ENCODE data around the gene EMILIN1.
"Not testable (repeated sequence)": the region's sequence is repeated elsewhere in the genome, so short reads cannot be mapped to it uniquely, and the experiment has no call there.

Gene EMILIN1

GRCh38 chr2:27119330-27119670 lies 40.9 kb downstream of the EMILIN1 start:
- not testable (repeated sequence) for H3K4me1 ChIP-seq (ENCODE audit: control insufficient read depth in 1 of 2, insufficient read depth in 2 of 2, low read length in 2 of 2); H3K27ac ChIP-seq (ENCODE audit: low read length); H3K36me3 ChIP-seq (ENCODE audit: control insufficient read depth in 1 of 2, insufficient read depth in 2 of 2, low read length in 2 of 2); H3K9me3 ChIP-seq (ENCODE audit: control insufficient read depth in 1 of 2, low read length in 2 of 2)
- H3K27me3 ChIP-seq (ENCODE audit: low read depth, low read length), result peaks cover 18% of the 10 kb centered on the region
- peak overlapping the region in 1 of 2 donors; percentile 52 for H3K4me3 ChIP-seq (ENCODE audit: low read depth in 1 of 2, low read length in 2 of 2)

GRCh38 chr2:27121906-27122305 lies 43.5 kb downstream of the EMILIN1 start:
- Histone ChIP-seq H3K27me3 (ENCODE audit: low read depth, low read length) (peaks cover 18% of the 10 kb centered on the region), H3K4me1 (ENCODE audit: control insufficient read depth in 1 of 2, insufficient read depth in 2 of 2, low read length in 2 of 2) (peaks cover 5 to 9% of the 10 kb centered on the region in 2 donors), H3K36me3 (ENCODE audit: control insufficient read depth in 1 of 2, insufficient read depth in 2 of 2, low read length in 2 of 2) (no peaks in the 10 kb centered on the region), H3K4me3 (ENCODE audit: low read depth in 1 of 2, low read length in 2 of 2) (no peak overlapping the region), H3K27ac (ENCODE audit: low read length) (no peak overlapping the region), H3K9me3 (ENCODE audit: control insufficient read depth in 1 of 2, low read length in 2 of 2) (no peaks in the 10 kb centered on the region)

GRCh38 chr2:27122791-27123190 lies 44.4 kb downstream of the EMILIN1 start:
- no peaks in the 10 kb centered on the region for H3K9me3 ChIP-seq (ENCODE audit: control insufficient read depth in 1 of 2, low read length in 2 of 2)
- peaks cover 5 to 9% of the 10 kb centered on the region in 2 donors for H3K4me1 ChIP-seq (ENCODE audit: control insufficient read depth in 1 of 2, insufficient read depth in 2 of 2, low read length in 2 of 2)
- H3K27me3 ChIP-seq (ENCODE audit: low read depth, low read length), result peaks cover 10% of the 10 kb centered on the region
- no peak overlapping the region for H3K27ac ChIP-seq (ENCODE audit: low read length)
- H3K36me3 ChIP-seq (ENCODE audit: control insufficient read depth in 1 of 2, insufficient read depth in 2 of 2, low read length in 2 of 2), result no peaks in the 10 kb centered on the region
- peak overlapping the region; percentile 75 to 89 for H3K4me3 ChIP-seq (ENCODE audit: low read depth in 1 of 2, low read length in 2 of 2)

- Histone ChIP-seq H3K4me1 (ENCODE audit: control insufficient read depth in 1 of 2, insufficient read depth in 2 of 2, low read length in 2 of 2) (peaks cover 4 to 5% of the 10 kb centered on the region in 2 donors), H3K4me3 (ENCODE audit: low read depth in 1 of 2, low read length in 2 of 2) (peak within 1 kb of the TSS; percentile 75 to 89)
Observed at GRCh38 chr2:27123302-27124150, 45.1 kb downstream of the EMILIN1 start, which contains the start of gene ABHD1. TSS of gene ABHD1 (plus strand) at chr2:27123815. CDS start at chr2:27123949, 134 bp downstream.

GRCh38 chr2:27125104-27125503 lies 46.7 kb downstream of the EMILIN1 start:
- Histone ChIP-seq H3K27me3 (ENCODE audit: low read depth, low read length) (no peaks in the 10 kb centered on the region), H3K4me3 (ENCODE audit: low read depth in 1 of 2, low read length in 2 of 2) (no peak overlapping the region), H3K9me3 (ENCODE audit: control insufficient read depth in 1 of 2, low read length in 2 of 2) (no peaks in the 10 kb centered on the region), H3K27ac (ENCODE audit: low read length) (no peak overlapping the region), H3K36me3 (ENCODE audit: control insufficient read depth in 1 of 2, insufficient read depth in 2 of 2, low read length in 2 of 2) (peaks cover 4 to 9% of the 10 kb centered on the region in 2 donors), H3K4me1 (ENCODE audit: control insufficient read depth in 1 of 2, insufficient read depth in 2 of 2, low read length in 2 of 2) (peaks cover 3 to 5% of the 10 kb centered on the region in 2 donors)

More at GRCh38 chr2:27123302-27124150, 45.1 kb downstream of the EMILIN1 start, which contains the start of gene ABHD1:
- Histone ChIP-seq H3K27me3 (ENCODE audit: low read depth, low read length) (peaks cover 4% of the 10 kb centered on the region), H3K9me3 (ENCODE audit: control insufficient read depth in 1 of 2, low read length in 2 of 2) (no peaks in the 10 kb centered on the region), H3K27ac (ENCODE audit: low read length) (no peak within 1 kb of the TSS), H3K36me3 (ENCODE audit: control insufficient read depth in 1 of 2, insufficient read depth in 2 of 2, low read length in 2 of 2) (no peaks in the 10 kb centered on the region)

- H3K27ac ChIP-seq (ENCODE audit: low read length), result no peak overlapping the region
Observed at GRCh38 chr2:27126252-27126710, 47.9 kb downstream of the EMILIN1 start.

GRCh38 chr2:27127883-27128667 lies 49.7 kb downstream of the EMILIN1 start:
- Histone ChIP-seq H3K36me3 (ENCODE audit: control insufficient read depth in 1 of 2, insufficient read depth in 2 of 2, low read length in 2 of 2) (peaks cover 22 to 34% of the 10 kb centered on the region in 2 donors), H3K27me3 (ENCODE audit: low read depth, low read length) (no peaks in the 10 kb centered on the region), H3K4me1 (ENCODE audit: control insufficient read depth in 1 of 2, insufficient read depth in 2 of 2, low read length in 2 of 2) (peaks cover 10% of the 10 kb centered on the region in 2 donors), H3K27ac (ENCODE audit: low read length) (no peak overlapping the region), H3K4me3 (ENCODE audit: low read depth in 1 of 2, low read length in 2 of 2) (no peak overlapping the region), H3K9me3 (ENCODE audit: control insufficient read depth in 1 of 2, low read length in 2 of 2) (no peaks in the 10 kb centered on the region)

More at GRCh38 chr2:27126252-27126710, 47.9 kb downstream of the EMILIN1 start:
- Histone ChIP-seq H3K27me3 (ENCODE audit: low read depth, low read length) (no peaks in the 10 kb centered on the region), H3K36me3 (ENCODE audit: control insufficient read depth in 1 of 2, insufficient read depth in 2 of 2, low read length in 2 of 2) (peaks cover 14 to 21% of the 10 kb centered on the region in 2 donors), H3K4me1 (ENCODE audit: control insufficient read depth in 1 of 2, insufficient read depth in 2 of 2, low read length in 2 of 2) (peaks cover 3 to 5% of the 10 kb centered on the region in 2 donors), H3K4me3 (ENCODE audit: low read depth in 1 of 2, low read length in 2 of 2) (no peak overlapping the region), H3K9me3 (ENCODE audit: control insufficient read depth in 1 of 2, low read length in 2 of 2) (no peaks in the 10 kb centered on the region)

GRCh38 chr2:27128668-27129571 lies 50.5 kb downstream of the EMILIN1 start:
- H3K4me3 ChIP-seq (ENCODE audit: low read depth in 1 of 2, low read length in 2 of 2), result no peak overlapping the region
- no peaks in the 10 kb centered on the region for H3K27me3 ChIP-seq (ENCODE audit: low read depth, low read length)
- H3K27ac ChIP-seq (ENCODE audit: low read length), result no peak overlapping the region
- no peaks in the 10 kb centered on the region for H3K9me3 ChIP-seq (ENCODE audit: control insufficient read depth in 1 of 2, low read length in 2 of 2)
- peaks cover 13 to 18% of the 10 kb centered on the region in 2 donors for H3K4me1 ChIP-seq (ENCODE audit: control insufficient read depth in 1 of 2, insufficient read depth in 2 of 2, low read length in 2 of 2)
- H3K36me3 ChIP-seq (ENCODE audit: control insufficient read depth in 1 of 2, insufficient read depth in 2 of 2, low read length in 2 of 2), result peaks cover 22 to 34% of the 10 kb centered on the region in 2 donors

GRCh38 chr2:27130396-27130795 lies 52.0 kb downstream of the EMILIN1 start:
- H3K27me3 ChIP-seq (ENCODE audit: low read depth, low read length), result no peaks in the 10 kb centered on the region
- H3K9me3 ChIP-seq (ENCODE audit: control insufficient read depth in 1 of 2, low read length in 2 of 2), result no peaks in the 10 kb centered on the region
- H3K36me3 ChIP-seq (ENCODE audit: control insufficient read depth in 1 of 2, insufficient read depth in 2 of 2, low read length in 2 of 2), result peaks cover 22 to 34% of the 10 kb centered on the region in 2 donors
- H3K4me3 ChIP-seq (ENCODE audit: low read depth in 1 of 2, low read length in 2 of 2), result no peak overlapping the region
- no peak overlapping the region for H3K27ac ChIP-seq (ENCODE audit: low read length)
- peaks cover 13 to 18% of the 10 kb centered on the region in 2 donors for H3K4me1 ChIP-seq (ENCODE audit: control insufficient read depth in 1 of 2, insufficient read depth in 2 of 2, low read length in 2 of 2)

- H3K4me3 ChIP-seq (ENCODE audit: low read depth in 1 of 2, low read length in 2 of 2), result no peak overlapping the region
- H3K27me3 ChIP-seq (ENCODE audit: low read depth, low read length), result no peaks in the 10 kb centered on the region
- H3K9me3 ChIP-seq (ENCODE audit: control insufficient read depth in 1 of 2, low read length in 2 of 2), result no peaks in the 10 kb centered on the region
- peaks cover 22 to 34% of the 10 kb centered on the region in 2 donors for H3K36me3 ChIP-seq (ENCODE audit: control insufficient read depth in 1 of 2, insufficient read depth in 2 of 2, low read length in 2 of 2)
- no peak overlapping the region for H3K27ac ChIP-seq (ENCODE audit: low read length)
- peaks cover 13 to 18% of the 10 kb centered on the region in 2 donors for H3K4me1 ChIP-seq (ENCODE audit: control insufficient read depth in 1 of 2, insufficient read depth in 2 of 2, low read length in 2 of 2)
Observed at GRCh38 chr2:27131429-27131828, 53.0 kb downstream of the EMILIN1 start.

All from muscle layer of duodenum (tissue), 2 donors.